Sigmoid colon (tissue), 7 donors: Measurements from ENCODE around the gene SFMBT1. TPM values are rescaled to one million over a fixed set of nuclear protein-coding genes. Genes with fewer than 3 reads are reported as not detected.
A peak's percentile ranks its signal among the peaks of the same experiment; 100 is the strongest.

Experiments
- DNase-seq: peaks from one replicate; pipeline ENCODE4 v3.0.0-alpha.2; 2019
- H3K27ac ChIP-seq, 4 donors: fragments of 200-600 bp; sonication (generic); one replicate each; pipeline ENCODE4 v1.5.1; 2016 to 2019; ENCODE audit warnings: mild to moderate bottlenecking in 1 of 4
- H3K27me3 ChIP-seq, 3 donors: fragments of 200-600 bp; sonication (generic); one replicate each; pipeline ENCODE4 v1.5.1; 2019; ENCODE audit warnings: mild to moderate bottlenecking in 1 of 3
- H3K36me3 ChIP-seq, 4 donors: fragments of 200-600 bp; sonication (generic); one replicate each; pipeline ENCODE4 v1.5.1; 2016 to 2019
- H3K4me1 ChIP-seq, 4 donors: fragments of 200-600 bp; sonication (generic); one replicate each; pipeline ENCODE4 v1.5.1; 2017 to 2019
- H3K4me3 ChIP-seq, 4 donors: fragments of 200-600 bp; sonication (generic); one replicate each; pipeline ENCODE4 v1.5.1; 2017 to 2019; ENCODE audit warnings: mild to moderate bottlenecking in 2 of 4, moderate library complexity in 1 of 4
- H3K9me3 ChIP-seq, 4 donors: fragments of 200-600 bp in 3 of 4; sonication (generic) in 3 of 4; one replicate each; pipeline versions ENCODE4 v1.5.1 to v1.6.1; 2013 to 2019
- CTCF ChIP-seq, 4 experiments: fragments of 450-650 bp in 3 of 4; fragments of 200-600 bp in 1 of 4; IDR thresholded peaks; one replicate each; pipeline ENCODE4 v1.5.1; 2016 to 2019; ENCODE audit warnings: antibody characterized with exemption in 4 of 4, mild to moderate bottlenecking in 3 of 4, moderate library complexity in 2 of 4
- EP300 ChIP-seq, 4 donors: sonication (generic); formaldehyde crosslinking; IDR thresholded peaks; one replicate each; pipeline ENCODE4 v1.6.1; 2017; ENCODE audit warnings: antibody characterized with exemption in 4 of 4
- POLR2A ChIP-seq, 2 donors: fragments of 450-650 bp; IDR thresholded peaks; one replicate each; pipeline ENCODE4 v1.6.1; 2016; ENCODE audit warnings: antibody characterized with exemption in 2 of 2, mild to moderate bottlenecking in 2 of 2, moderate library complexity in 2 of 2
- POLR2AphosphoS5 ChIP-seq, 4 donors: sonication (generic); formaldehyde crosslinking; IDR thresholded peaks; one replicate each; pipeline ENCODE4 v1.6.1; 2017; ENCODE audit warnings: antibody characterized with exemption in 4 of 4
- WGBS, 2 donors: extraction: QIAGEN DNeasy Blood & Tissue Kit; methylation state at CpG; one replicate each; pipeline ENCODE4 v1.1.7; 2013; 5-methylcytosine and 5-hydroxymethylcytosine counted together
- intact Hi-C: fragments of 100-400 bp; cut with DNase I; formaldehyde crosslinking; loops from one replicate; pipeline ENCODE4 v1.15.1; 2023
- polyA plus RNA-seq, 3 donors: library from polyadenylated mRNA; stranded (reverse); fragments of 200-250 nt; gene quantifications; one replicate each; pipeline ENCODE4 v1.2.3, GENCODE V29; 2013
- total RNA-seq, 4 donors: library from RNA; depleted of rRNA; stranded (reverse); fragments of >200 nt; gene quantifications; one replicate each; pipeline ENCODE4 v1.1.0, GENCODE V29; 2016
- donor health status: healthy with polysubstance abuse.
- donor health status: Bipolar disorder and iron deficiency.
- donor health status: healthy.

Gene SFMBT1
- total and polyA plus RNA-seq, 7 donors, result 4.8 to 16.1 (median 10.2) TPM

DNA sequence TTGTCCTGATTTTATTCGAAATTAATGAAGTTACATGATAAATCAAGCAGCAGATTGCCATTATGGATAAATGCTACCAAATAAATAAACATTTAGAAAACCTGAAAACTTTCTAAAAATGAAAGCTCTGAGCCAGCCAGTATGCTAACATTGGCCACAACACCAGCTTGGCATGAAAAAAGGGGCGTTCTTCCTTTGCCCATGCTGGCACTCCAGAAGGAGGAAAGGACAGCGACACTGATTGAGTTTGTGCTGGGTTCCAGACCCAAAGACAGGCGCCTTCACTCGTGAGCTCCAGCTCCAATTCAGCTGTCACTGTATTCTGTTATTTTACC is 153.6 kb downstream of the SFMBT1 start:
- H3K36me3 ChIP-seq, result no peaks in the 10 kb centered on the region
- intact Hi-C loops, result no loop called here
- peaks cover 0 to 55% (median 42%) of the 10 kb centered on the region in 4 donors for H3K4me1 ChIP-seq
- no peak for DNase-seq
- no peaks in the 10 kb centered on the region for H3K9me3 ChIP-seq
- WGBS, 2 donors, result 78 to 86% methylated on average over 5 of the region's 5 CpGs
- H3K27ac ChIP-seq, result peak overlapping the region; percentile 5 to 69 (median 48)
- TF ChIP-seq CTCF (IDR thresholded peaks at IDR 0.05), result no peak
- TF ChIP-seq POLR2AphosphoS5 (IDR thresholded peaks at IDR 0.05), result no peak
- TF ChIP-seq EP300 (IDR thresholded peaks at IDR 0.05), result no peak
- no peak for TF ChIP-seq POLR2A (IDR thresholded peaks at IDR 0.05)
- no peak overlapping the region for H3K4me3 ChIP-seq
- H3K27me3 ChIP-seq, result no peaks in the 10 kb centered on the region

DNA sequence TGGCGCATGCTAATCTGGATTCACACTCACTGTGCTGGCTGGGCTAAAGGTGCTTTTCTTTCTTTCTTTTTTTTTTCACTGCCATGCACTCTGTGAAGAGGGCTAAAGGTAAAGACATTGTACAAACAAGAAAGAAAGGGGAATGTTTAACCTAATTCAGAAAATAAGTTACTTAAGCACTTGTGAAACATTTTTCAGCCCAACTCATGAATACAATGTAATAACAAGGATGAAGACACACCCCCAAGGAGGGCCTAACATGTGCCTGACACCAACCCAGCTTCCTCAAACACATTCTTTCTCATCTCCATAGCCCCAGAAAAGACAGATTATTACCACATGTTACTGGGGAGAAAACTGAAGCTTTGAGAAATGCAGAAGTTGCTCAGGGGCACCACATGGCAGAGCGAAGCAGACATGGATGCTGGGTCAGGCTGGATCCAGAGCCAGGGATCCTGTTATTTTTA is 154.2 kb downstream of the SFMBT1 start:
- DNase-seq, result no peak
- Histone ChIP-seq H3K27ac (peak overlapping the region in 3 of 4 donors; percentile 27 to 69 (median 68)), H3K4me1 (peaks cover 0 to 52% (median 40%) of the 10 kb centered on the region in 4 donors), H3K9me3 (no peaks in the 10 kb centered on the region), H3K36me3 (no peaks in the 10 kb centered on the region), H3K4me3 (no peak overlapping the region), H3K27me3 (no peaks in the 10 kb centered on the region)
- WGBS, 2 donors, result 68 to 87% methylated on average over 2 of the region's 2 CpGs
- intact Hi-C loops, result no loop called here
- TF ChIP-seq EP300 (IDR thresholded peaks at IDR 0.05) (no peak), POLR2A (IDR thresholded peaks at IDR 0.05) (no peak), POLR2AphosphoS5 (IDR thresholded peaks at IDR 0.05) (no peak), CTCF (IDR thresholded peaks at IDR 0.05) (no peak)

- no peak for TF ChIP-seq EP300 (IDR thresholded peaks at IDR 0.05)
- no peak for TF ChIP-seq POLR2A (IDR thresholded peaks at IDR 0.05)
- no peaks in the 10 kb centered on the region for H3K9me3 ChIP-seq
- H3K36me3 ChIP-seq, result peaks cover 0 to under 1% (median 0%) of the 10 kb centered on the region in 4 donors
- no peak overlapping the region for H3K4me3 ChIP-seq
- DNase-seq, result no peak
- H3K27ac ChIP-seq, result peak overlapping the region in 2 of 4 donors; percentile 68 to 69
- WGBS, 2 donors, result 78 to 85% methylated on average over 9 of the region's 9 CpGs
- intact Hi-C loops, result no loop called here
- H3K27me3 ChIP-seq, result no peaks in the 10 kb centered on the region
- peaks cover 0 to 47% (median 35%) of the 10 kb centered on the region in 4 donors for H3K4me1 ChIP-seq
These were observed 154.7 kb downstream of the SFMBT1 start for GRCh38 chr3:52891164-52891563.

DNA sequence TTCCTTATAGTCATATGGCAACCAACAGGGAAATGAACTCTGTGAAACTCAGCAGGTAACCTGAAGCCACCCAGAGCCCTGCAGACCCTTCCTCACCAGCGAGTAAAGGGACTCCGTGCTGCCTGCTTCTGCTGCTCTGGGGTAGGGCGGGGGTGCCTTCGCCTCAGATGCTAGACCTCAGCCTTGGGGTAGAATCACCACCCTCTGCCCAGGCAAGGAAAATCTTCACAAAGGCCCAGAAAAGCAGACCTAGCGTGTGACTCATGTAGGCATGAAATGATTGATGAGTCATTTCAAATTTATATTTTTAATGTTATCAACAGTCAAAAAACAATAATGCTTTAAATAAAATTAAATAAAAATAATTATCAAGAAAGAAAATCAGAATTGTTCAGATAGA is 155.1 kb downstream of the SFMBT1 start:
- TF ChIP-seq POLR2A (IDR thresholded peaks at IDR 0.05), result no peak
- H3K4me1 ChIP-seq, result peaks cover 0 to 43% (median 31%) of the 10 kb centered on the region in 4 donors
- intact Hi-C loops, result no loop called here
- H3K9me3 ChIP-seq, result no peaks in the 10 kb centered on the region
- H3K36me3 ChIP-seq, result peaks cover 0 to 4% (median 1%) of the 10 kb centered on the region in 4 donors
- H3K27me3 ChIP-seq, result no peaks in the 10 kb centered on the region
- 90 to 94% methylated on average over 5 of the region's 5 CpGs for WGBS, 2 donors
- no peak overlapping the region for H3K4me3 ChIP-seq
- no peak for DNase-seq
- no peak overlapping the region for H3K27ac ChIP-seq

DNA sequence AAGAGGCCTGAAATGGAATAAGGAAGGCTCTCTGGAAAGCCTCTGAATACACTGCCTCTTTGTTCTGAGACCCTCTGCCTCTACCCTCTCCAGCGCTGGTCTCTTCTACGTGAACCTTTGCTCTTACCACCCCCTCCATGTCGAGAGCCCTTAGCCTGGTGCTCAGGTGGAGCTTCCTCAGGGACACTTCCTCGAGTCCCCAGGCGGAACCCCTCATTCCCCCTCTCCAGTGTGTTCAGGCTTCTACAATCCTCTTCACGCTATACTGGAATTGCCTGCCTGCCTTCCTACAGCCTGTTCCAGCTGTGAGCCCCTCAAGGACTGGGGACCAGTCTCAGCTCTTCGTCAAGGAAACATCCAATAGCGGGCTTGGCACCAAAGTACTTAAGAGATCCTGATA is 156.0 kb downstream of the SFMBT1 start:
- no peak for TF ChIP-seq EP300 (IDR thresholded peaks at IDR 0.05)
- no peak for TF ChIP-seq POLR2A (IDR thresholded peaks at IDR 0.05)
- no peak for TF ChIP-seq POLR2AphosphoS5 (IDR thresholded peaks at IDR 0.05)
- TF ChIP-seq CTCF (IDR thresholded peaks at IDR 0.05), result no peak
- peaks cover 0 to 9% (median 4%) of the 10 kb centered on the region in 4 donors for H3K36me3 ChIP-seq
- 93 to 94% methylated on average over 8 of the region's 8 CpGs for WGBS, 2 donors
- H3K9me3 ChIP-seq, result no peaks in the 10 kb centered on the region
- DNase-seq, result no peak
- H3K4me3 ChIP-seq, result no peak overlapping the region
- intact Hi-C loops, result no loop called here
- H3K4me1 ChIP-seq, result peaks cover 0 to 36% (median 28%) of the 10 kb centered on the region in 4 donors
- H3K27me3 ChIP-seq, result no peaks in the 10 kb centered on the region
- no peak overlapping the region for H3K27ac ChIP-seq

DNA sequence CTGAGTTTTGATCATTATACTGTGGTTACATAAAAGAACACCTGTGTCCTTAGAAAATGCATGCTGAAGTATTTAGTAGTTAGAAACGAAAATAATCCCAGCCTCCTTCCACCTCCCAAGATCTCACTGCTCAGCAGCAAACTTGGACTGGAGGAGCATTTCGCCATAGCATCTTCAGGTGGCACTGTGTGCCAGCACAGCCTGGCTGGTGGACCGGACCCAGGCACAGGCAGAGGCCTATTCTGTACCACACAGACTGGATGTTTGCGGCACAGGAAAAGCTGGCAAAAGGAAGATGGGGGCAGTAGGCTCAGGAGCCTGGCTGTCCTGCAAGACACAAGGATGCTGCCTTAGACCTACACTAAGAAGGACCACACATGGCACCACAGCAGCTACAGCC is 158.7 kb downstream of the SFMBT1 start:
- Histone ChIP-seq H3K36me3 (peaks cover 0 to 9% (median 4%) of the 10 kb centered on the region in 4 donors), H3K9me3 (no peaks in the 10 kb centered on the region), H3K4me1 (peaks cover 0 to 14% (median 10%) of the 10 kb centered on the region in 4 donors), H3K4me3 (no peak overlapping the region), H3K27ac (no peak overlapping the region), H3K27me3 (no peaks in the 10 kb centered on the region)
- TF ChIP-seq EP300 (IDR thresholded peaks at IDR 0.05) (no peak), POLR2A (IDR thresholded peaks at IDR 0.05) (no peak), POLR2AphosphoS5 (IDR thresholded peaks at IDR 0.05) (no peak), CTCF (IDR thresholded peaks at IDR 0.05) (no peak)
- intact Hi-C loops, result no loop called here
- 93 to 94% methylated on average over 4 of the region's 4 CpGs for WGBS, 2 donors
- DNase-seq, result no peak
